GM04503 (cell line): ENCODE results near the gene HIPK2.

Experiments
- DNase-seq: peaks from one replicate; pipeline ENCODE4 v3.0.0-alpha.2; 2012; ENCODE audit warnings: low read depth

HIPK2 gene

GRCh38 chr7:139534966-139535651 is 242.7 kb downstream of the HIPK2 start:
- no peak for DNase-seq

- no peak for DNase-seq
Measured at GRCh38 chr7:139534096-139534495, 243.7 kb downstream of the HIPK2 start.

GRCh38 chr7:139532636-139533155 is 245.1 kb downstream of the HIPK2 start:
- DNase-seq = no peak

GRCh38 chr7:139531094-139531493 is 246.7 kb downstream of the HIPK2 start:
- DNase-seq = no peak

GRCh38 chr7:139526578-139527544 is 250.9 kb downstream of the HIPK2 start:
- peak; percentile 65 for DNase-seq

- DNase-seq = no peak
Measured at GRCh38 chr7:139525750-139526149, 252.0 kb downstream of the HIPK2 start.

GRCh38 chr7:139525239-139525638 is 252.6 kb downstream of the HIPK2 start:
- no peak for DNase-seq

- no peak for DNase-seq
Measured at GRCh38 chr7:139523968-139524815, 253.6 kb downstream of the HIPK2 start.

GRCh38 chr7:139523199-139523941 is 254.4 kb downstream of the HIPK2 start, which contains the start of gene CLEC2L:
CLEC2L (plus strand) TSS chr7:139523685; CDS start chr7:139523928, 243 bp downstream.
- DNase-seq = no peak

GRCh38 chr7:139522830-139523198 is 255.0 kb downstream of the HIPK2 start:
- no peak for DNase-seq

- no peak for DNase-seq
Measured at GRCh38 chr7:139521439-139521838, 256.4 kb downstream of the HIPK2 start.

GRCh38 chr7:139515266-139515665 is 262.5 kb downstream of the HIPK2 start:
- DNase-seq = no peak
